KOPT-K1 (cell line): Measurements from ENCODE around the gene IQCE.

Experiments
- H3K27ac ChIP-seq: fragments of 200-600 bp; sonication (generic); 2 replicates; pipeline ENCODE4 v1.5.1; 2016; ENCODE audit warnings: antibody characterized with exemption, mild to moderate bottlenecking, low read depth, low read length; ENCODE audit not compliant: poor library complexity, severe bottlenecking
- H3K36me3 ChIP-seq: fragments of 200-600 bp; sonication (generic); 2 replicates; pipeline ENCODE4 v1.5.1; 2017; ENCODE audit warnings: antibody characterized with exemption, mild to moderate bottlenecking, low read length, moderate library complexity; ENCODE audit not compliant: insufficient read depth
- H3K9me3 ChIP-seq: fragments of 200-600 bp; sonication (generic); 2 replicates; pipeline ENCODE4 v1.5.1; 2017; ENCODE audit warnings: antibody characterized with exemption, low read length, mild to moderate bottlenecking; ENCODE audit not compliant: insufficient read depth, poor library complexity, severe bottlenecking

The IQCE gene

GRCh38 chr7:2517678-2518507 lies 40.9 kb upstream of the IQCE start:
- no peaks in the 10 kb centered on the region for H3K36me3 ChIP-seq
- H3K27ac ChIP-seq, result no peak overlapping the region
- no peaks in the 10 kb centered on the region for H3K9me3 ChIP-seq

GRCh38 chr7:2518737-2519118 lies 40.1 kb upstream of the IQCE start:
- Histone ChIP-seq H3K9me3 (no peaks in the 10 kb centered on the region), H3K36me3 (no peaks in the 10 kb centered on the region), H3K27ac (no peak overlapping the region)

GRCh38 chr7:2519119-2519930 lies 39.5 kb upstream of the IQCE start, which contains the start of gene LFNG:
Gene LFNG, plus strand, starts transcription at chr7:2519774. Its CDS starts 88 bp downstream, at chr7:2519862.
- Histone ChIP-seq H3K9me3 (no peaks in the 10 kb centered on the region), H3K36me3 (no peaks in the 10 kb centered on the region), H3K27ac (no peak within 1 kb of the TSS)

GRCh38 chr7:2520131-2520760 lies 38.5 kb upstream of the IQCE start:
- H3K27ac ChIP-seq, result no peak overlapping the region
- H3K9me3 ChIP-seq, result no peaks in the 10 kb centered on the region
- no peaks in the 10 kb centered on the region for H3K36me3 ChIP-seq

GRCh38 chr7:2520761-2521290 lies 38.0 kb upstream of the IQCE start:
- H3K9me3 ChIP-seq, result no peaks in the 10 kb centered on the region
- H3K36me3 ChIP-seq, result no peaks in the 10 kb centered on the region
- H3K27ac ChIP-seq, result no peak overlapping the region

GRCh38 chr7:2521341-2521745 lies 37.4 kb upstream of the IQCE start:
- no peak overlapping the region for H3K27ac ChIP-seq
- H3K36me3 ChIP-seq, result no peaks in the 10 kb centered on the region
- no peaks in the 10 kb centered on the region for H3K9me3 ChIP-seq

- Histone ChIP-seq H3K27ac (peak overlapping the region; percentile 37), H3K9me3 (no peaks in the 10 kb centered on the region), H3K36me3 (no peaks in the 10 kb centered on the region)
Observed at GRCh38 chr7:2521952-2522591, 36.7 kb upstream of the IQCE start.

GRCh38 chr7:2522780-2523433 lies 35.9 kb upstream of the IQCE start:
- no peaks in the 10 kb centered on the region for H3K9me3 ChIP-seq
- no peaks in the 10 kb centered on the region for H3K36me3 ChIP-seq
- peak overlapping the region; percentile 37 for H3K27ac ChIP-seq

GRCh38 chr7:2523461-2523936 lies 35.3 kb upstream of the IQCE start:
- Histone ChIP-seq H3K36me3 (no peaks in the 10 kb centered on the region), H3K9me3 (no peaks in the 10 kb centered on the region), H3K27ac (peak overlapping the region; percentile 37)

GRCh38 chr7:2523941-2524807 lies 34.6 kb upstream of the IQCE start:
- no peak overlapping the region for H3K27ac ChIP-seq
- H3K36me3 ChIP-seq, result no peaks in the 10 kb centered on the region
- no peaks in the 10 kb centered on the region for H3K9me3 ChIP-seq

GRCh38 chr7:2524808-2525657 lies 33.7 kb upstream of the IQCE start:
- no peaks in the 10 kb centered on the region for H3K9me3 ChIP-seq
- H3K36me3 ChIP-seq, result no peaks in the 10 kb centered on the region
- H3K27ac ChIP-seq, result no peak overlapping the region

- Histone ChIP-seq H3K36me3 (no peaks in the 10 kb centered on the region), H3K9me3 (no peaks in the 10 kb centered on the region), H3K27ac (no peak overlapping the region)
Observed at GRCh38 chr7:2525658-2526630, 32.8 kb upstream of the IQCE start.
